ENCODE results near the gene LRRC61. TPM values are rescaled to one million over a fixed set of nuclear protein-coding genes. Genes with fewer than 3 reads are reported as not detected.
"Not testable (repeated sequence)": the region's sequence is repeated elsewhere in the genome, so short reads cannot be mapped to it uniquely, and the experiment has no call there.

LRRC61 gene
- total RNA-seq, 1 donor from 2014 or later = 10.2 TPM

GRCh38 chr7:150285849-150286754 lies 37.1 kb upstream of the LRRC61 start:
- H3K4me1 ChIP-seq; H3K4me3 ChIP-seq; H3K36me3 ChIP-seq; H3K9me3 ChIP-seq; H3K27ac ChIP-seq; H3K27me3 ChIP-seq; intact Hi-C loops (cut with DNase I); DNase-seq: not testable (repeated sequence)
- TF ChIP-seq, protein P1, sequence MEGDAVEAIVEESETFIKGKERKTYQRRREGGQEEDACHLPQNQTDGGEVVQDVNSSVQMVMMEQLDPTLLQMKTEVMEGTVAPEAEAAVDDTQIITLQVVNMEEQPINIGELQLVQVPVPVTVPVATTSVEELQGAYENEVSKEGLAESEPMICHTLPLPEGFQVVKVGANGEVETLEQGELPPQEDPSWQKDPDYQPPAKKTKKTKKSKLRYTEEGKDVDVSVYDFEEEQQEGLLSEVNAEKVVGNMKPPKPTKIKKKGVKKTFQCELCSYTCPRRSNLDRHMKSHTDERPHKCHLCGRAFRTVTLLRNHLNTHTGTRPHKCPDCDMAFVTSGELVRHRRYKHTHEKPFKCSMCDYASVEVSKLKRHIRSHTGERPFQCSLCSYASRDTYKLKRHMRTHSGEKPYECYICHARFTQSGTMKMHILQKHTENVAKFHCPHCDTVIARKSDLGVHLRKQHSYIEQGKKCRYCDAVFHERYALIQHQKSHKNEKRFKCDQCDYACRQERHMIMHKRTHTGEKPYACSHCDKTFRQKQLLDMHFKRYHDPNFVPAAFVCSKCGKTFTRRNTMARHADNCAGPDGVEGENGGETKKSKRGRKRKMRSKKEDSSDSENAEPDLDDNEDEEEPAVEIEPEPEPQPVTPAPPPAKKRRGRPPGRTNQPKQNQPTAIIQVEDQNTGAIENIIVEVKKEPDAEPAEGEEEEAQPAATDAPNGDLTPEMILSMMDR (IDR thresholded peaks at IDR 0.05) = peak; percentile 65
- ATAC-seq = peak; percentile 91

GRCh38 chr7:150287815-150288214 lies 35.3 kb upstream of the LRRC61 start:
- H3K36me3 ChIP-seq; H3K4me3 ChIP-seq; H3K27me3 ChIP-seq; DNase-seq; H3K9me3 ChIP-seq; H3K4me1 ChIP-seq; ATAC-seq; H3K27ac ChIP-seq; intact Hi-C loops (cut with DNase I): not testable (repeated sequence)

DNA sequence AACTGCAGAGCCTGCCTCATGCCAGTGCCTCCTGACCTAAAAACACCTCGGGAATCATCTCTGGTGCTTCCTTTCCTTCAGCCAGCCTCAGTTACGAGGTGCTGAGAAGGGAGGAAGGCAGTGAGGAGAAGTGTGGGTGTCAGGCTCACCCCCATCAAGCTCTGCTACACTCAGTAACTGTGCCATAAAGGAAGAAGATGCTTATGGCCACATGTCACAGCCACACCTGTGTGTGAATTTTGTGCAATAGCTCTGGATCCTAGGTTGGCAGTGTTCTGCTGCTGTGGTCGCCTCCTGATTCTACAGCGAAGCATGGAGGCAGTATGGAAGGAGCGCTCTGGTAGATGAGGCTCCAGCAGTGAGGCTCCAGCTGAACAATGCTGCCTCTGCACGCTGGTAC lies 34.3 kb upstream of the LRRC61 start:
- H3K9me3 ChIP-seq; H3K36me3 ChIP-seq; H3K27ac ChIP-seq; H3K4me3 ChIP-seq; DNase-seq; H3K27me3 ChIP-seq; ATAC-seq; intact Hi-C loops (cut with DNase I); H3K4me1 ChIP-seq: not testable (repeated sequence)

DNA sequence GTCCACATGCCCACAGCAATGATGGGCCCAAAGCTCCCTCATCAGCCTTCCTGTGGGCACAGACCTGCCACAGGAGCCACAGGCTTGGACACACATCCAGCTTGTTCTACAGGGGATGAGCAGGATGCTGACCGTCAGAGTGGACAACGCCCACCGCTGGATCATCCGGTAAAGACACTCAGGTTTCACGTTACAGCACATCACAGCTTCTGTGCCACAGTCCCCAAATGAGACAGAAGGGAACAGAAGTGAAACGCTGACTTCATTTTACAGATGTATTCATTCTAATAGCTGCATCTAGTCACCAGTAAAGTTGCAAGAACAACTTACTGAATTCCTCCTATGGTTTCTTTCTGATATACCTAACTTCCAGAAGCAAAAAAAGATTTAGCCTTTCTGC lies 32.8 kb upstream of the LRRC61 start:
- H3K27ac ChIP-seq; intact Hi-C loops (cut with DNase I); H3K36me3 ChIP-seq; H3K9me3 ChIP-seq; DNase-seq; H3K4me1 ChIP-seq; ATAC-seq; H3K4me3 ChIP-seq; H3K27me3 ChIP-seq: not testable (repeated sequence)

DNA sequence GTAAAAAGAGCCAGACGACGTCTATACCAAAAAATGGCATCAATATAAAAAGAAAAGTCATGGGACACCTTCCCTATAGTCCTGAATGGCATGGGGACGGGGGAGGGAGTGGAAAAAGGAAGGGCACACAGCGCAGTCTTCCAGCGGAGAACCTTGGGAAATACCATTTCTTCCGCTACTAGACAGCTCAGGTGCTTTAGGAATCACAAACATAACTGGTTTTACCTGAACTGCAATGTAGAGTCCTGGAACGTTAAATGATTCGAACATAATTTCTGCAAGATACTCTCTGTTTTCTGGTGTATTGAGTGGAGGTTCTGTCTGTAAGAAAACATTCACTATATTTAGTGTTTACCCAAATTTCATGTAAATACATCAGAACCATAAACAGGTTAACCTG lies 28.1 kb upstream of the LRRC61 start:
- H3K4me1 ChIP-seq; H3K9me3 ChIP-seq; H3K4me3 ChIP-seq; intact Hi-C loops (cut with DNase I); H3K36me3 ChIP-seq; H3K27me3 ChIP-seq; H3K27ac ChIP-seq; DNase-seq: not testable (repeated sequence)
- peak; percentile 81 for ATAC-seq

- H3K36me3 ChIP-seq; H3K9me3 ChIP-seq; H3K27me3 ChIP-seq; H3K4me1 ChIP-seq; H3K27ac ChIP-seq; H3K4me3 ChIP-seq; DNase-seq; intact Hi-C loops (cut with DNase I): not testable (repeated sequence)
- ATAC-seq = peak; percentile 84
These were observed 27.5 kb upstream of the LRRC61 start for GRCh38 chr7:150295614-150296013.

GRCh38 chr7:150296802-150297201 lies 26.4 kb upstream of the LRRC61 start:
- H3K9me3 ChIP-seq; H3K27ac ChIP-seq; H3K36me3 ChIP-seq; H3K4me3 ChIP-seq; DNase-seq; ATAC-seq; H3K4me1 ChIP-seq; H3K27me3 ChIP-seq; intact Hi-C loops (cut with DNase I): not testable (repeated sequence)

DNA sequence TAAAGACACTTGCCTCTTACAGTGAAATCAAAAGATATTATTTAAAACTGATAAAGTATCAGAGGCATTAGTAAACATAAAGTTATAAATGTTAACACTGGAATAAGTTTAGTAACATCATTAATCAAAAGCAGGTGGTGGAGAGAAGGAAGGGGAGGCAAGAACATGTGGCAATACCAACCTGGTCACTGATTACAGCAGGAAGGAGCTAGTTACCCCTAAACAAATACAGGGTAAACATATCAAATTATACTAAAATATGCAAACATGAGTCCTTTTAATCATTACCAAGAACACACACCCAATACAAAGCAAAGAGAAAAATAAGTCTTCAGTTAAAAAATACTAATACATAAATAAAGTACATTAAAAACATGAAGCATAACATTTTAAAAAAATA lies 25.2 kb upstream of the LRRC61 start:
- H3K4me1 ChIP-seq; intact Hi-C loops (cut with DNase I); H3K36me3 ChIP-seq; H3K4me3 ChIP-seq; H3K27ac ChIP-seq; H3K27me3 ChIP-seq; DNase-seq; H3K9me3 ChIP-seq; ATAC-seq: not testable (repeated sequence)

- DNase-seq; H3K36me3 ChIP-seq; H3K4me3 ChIP-seq; ATAC-seq; H3K27ac ChIP-seq; intact Hi-C loops (cut with DNase I); H3K4me1 ChIP-seq; H3K9me3 ChIP-seq; H3K27me3 ChIP-seq: not testable (repeated sequence)
These were observed 20.2 kb upstream of the LRRC61 start for GRCh38 chr7:150302908-150303310.

DNA sequence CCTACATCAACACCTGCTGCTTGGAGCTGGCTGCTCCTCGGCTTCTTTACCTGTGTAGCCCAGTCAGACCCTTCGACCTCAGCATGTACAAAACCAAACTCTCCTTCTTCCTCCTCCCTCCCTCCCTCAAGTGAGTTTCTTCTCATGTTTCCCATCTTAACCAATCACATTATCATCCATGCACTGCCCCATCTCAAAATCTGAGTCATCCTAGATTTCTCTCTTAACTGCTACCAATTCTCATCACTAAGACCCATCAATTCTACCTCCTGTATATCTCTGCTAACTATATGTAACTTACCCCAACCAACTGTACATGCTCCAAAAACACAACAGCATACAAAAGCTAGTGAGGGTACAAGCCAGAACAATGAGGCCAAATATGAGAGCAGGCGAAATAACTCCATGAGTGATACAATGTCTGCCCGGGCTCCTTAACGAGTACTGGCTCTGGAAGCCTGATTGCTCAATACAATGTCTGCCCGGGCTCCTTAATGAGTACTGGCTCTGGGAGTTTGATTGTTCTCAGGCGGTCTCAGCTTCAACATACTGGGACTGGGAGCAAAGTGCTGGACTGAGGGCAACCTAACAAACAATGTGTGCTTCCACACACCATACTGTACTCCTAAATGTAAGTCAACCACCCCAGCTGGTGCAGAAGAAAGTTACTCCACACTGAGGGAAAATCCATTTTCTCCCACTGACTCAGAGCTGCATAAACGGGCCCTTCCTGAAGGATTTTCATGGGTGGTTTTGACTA lies 18.5 kb upstream of the LRRC61 start:
- H3K27me3 ChIP-seq; H3K4me1 ChIP-seq; DNase-seq; H3K9me3 ChIP-seq; H3K36me3 ChIP-seq; H3K4me3 ChIP-seq; intact Hi-C loops (cut with DNase I): not testable (repeated sequence)
- H3K27ac ChIP-seq = peak overlapping the region; percentile 58
- peak; percentile 81 for ATAC-seq

DNA sequence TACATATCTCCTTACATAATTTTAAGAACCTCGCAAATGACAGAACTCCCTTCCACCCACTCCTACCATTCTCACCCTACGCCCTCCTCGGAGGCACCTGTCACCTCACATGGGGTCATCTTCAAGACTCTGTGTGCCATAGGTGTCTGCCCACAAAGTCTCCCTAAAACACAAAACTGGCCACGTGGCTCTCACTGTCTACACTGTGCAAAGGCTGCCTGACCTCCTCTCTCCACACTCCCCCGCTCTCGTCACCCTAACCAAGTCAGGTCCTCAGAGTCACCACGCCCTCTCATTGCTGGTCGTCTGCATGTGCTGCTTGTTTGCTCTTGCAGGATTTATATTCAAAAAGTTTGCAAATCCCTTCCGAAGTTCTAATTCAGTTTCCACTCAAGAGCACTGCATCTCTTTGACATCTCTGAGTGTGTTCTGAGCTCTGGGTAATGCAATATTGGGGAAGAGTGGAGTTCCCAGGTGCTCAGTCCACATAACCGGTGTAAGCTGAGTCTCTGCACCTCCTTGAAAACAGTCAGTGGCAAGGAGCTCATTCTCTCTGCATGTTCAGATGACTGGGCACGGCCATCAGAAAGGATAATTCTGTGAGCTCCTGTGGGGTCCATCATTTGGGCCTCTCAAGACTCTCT lies 17.8 kb upstream of the LRRC61 start:
- H3K4me1 ChIP-seq; H3K36me3 ChIP-seq; H3K9me3 ChIP-seq; DNase-seq; H3K27me3 ChIP-seq; H3K4me3 ChIP-seq; intact Hi-C loops (cut with DNase I): not testable (repeated sequence)
- ATAC-seq = peak; percentile 56
- peak overlapping the region; percentile 58 for H3K27ac ChIP-seq

GRCh38 chr7:150305903-150306284 lies 17.3 kb upstream of the LRRC61 start:
- H3K27me3 ChIP-seq; H3K27ac ChIP-seq; ATAC-seq; H3K9me3 ChIP-seq; H3K4me1 ChIP-seq; intact Hi-C loops (cut with DNase I); H3K4me3 ChIP-seq; H3K36me3 ChIP-seq; DNase-seq: not testable (repeated sequence)

- ATAC-seq; H3K4me3 ChIP-seq; H3K36me3 ChIP-seq; H3K4me1 ChIP-seq; DNase-seq; intact Hi-C loops (cut with DNase I); H3K9me3 ChIP-seq; H3K27ac ChIP-seq; H3K27me3 ChIP-seq: not testable (repeated sequence)
These were observed 16.8 kb upstream of the LRRC61 start for GRCh38 chr7:150306377-150306776.
